Lower lobe of right lung (tissue), 2 donors: ENCODE data around the gene DMRT3. TPM values are rescaled to one million over a fixed set of nuclear protein-coding genes. Genes with fewer than 3 reads are reported as not detected.
"Not testable (repeated sequence)": the region's sequence is repeated elsewhere in the genome, so short reads cannot be mapped to it uniquely, and the experiment has no call there.

Experiments used
- ATAC-seq, 2 donors: fragments of 200-7000 bp; cut with Tn5 transposase; one replicate each; pipeline ENCODE4 v1.9.1; 2020 to 2022; ENCODE audit warnings: mild to moderate bottlenecking in 2 of 2, moderate library complexity in 2 of 2
- DNase-seq: peaks from one replicate; pipeline ENCODE4 v3.0.0-alpha.2; 2020
- H3K27ac ChIP-seq: fragments of 200-600 bp; one replicate; pipeline ENCODE4 v1.8.0; 2022
- H3K27me3 ChIP-seq: fragments of 200-600 bp; one replicate; pipeline ENCODE4 v1.8.0; 2022; ENCODE audit warnings: low read depth
- H3K36me3 ChIP-seq: fragments of 200-600 bp; one replicate; pipeline ENCODE4 v1.8.0; 2022; ENCODE audit warnings: mild to moderate bottlenecking
- H3K4me1 ChIP-seq: fragments of 200-600 bp; one replicate; pipeline ENCODE4 v1.8.0; 2022
- H3K4me3 ChIP-seq: fragments of 200-600 bp; one replicate; pipeline ENCODE4 v1.8.0; 2022; ENCODE audit warnings: mild to moderate bottlenecking
- H3K9me3 ChIP-seq: fragments of 200-600 bp; one replicate; pipeline ENCODE4 v1.8.0; 2022
- CTCF ChIP-seq: fragments of 200-600 bp; IDR thresholded peaks from one replicate; pipeline ENCODE4 v1.8.0; 2022; ENCODE audit warnings: antibody characterized with exemption, mild to moderate bottlenecking
- intact Hi-C: fragments of 100-400 bp; cut with DNase I; formaldehyde crosslinking; loops from one replicate; pipeline ENCODE4 v1.11.0; 2022
- total RNA-seq: library from RNA; stranded (reverse); fragmentation: NEBNext Ultra II Directional; extraction: Animal tissue kit (Norgen Biotek cat#: 25700); gene quantifications from one replicate; pipeline ENCODE4 v1.2.1, GENCODE V29; 2021
- donor health status: DM: no; HTN: yes; CAD: no; lungs with severe emphysema.

Gene DMRT3
- total RNA-seq, 1 donor from 2014 or later = 0.24 TPM

- intact Hi-C loops, DNase-seq: not testable (repeated sequence)
These were observed 22.1 kb downstream of the DMRT3 start for GRCh38 chr9:998299-999110.

GRCh38 chr9:1001838-1002237, 25.4 kb downstream of the DMRT3 start:
- intact Hi-C loops = no loop called here
- no peaks in the 10 kb centered on the region for H3K36me3 ChIP-seq
- ATAC-seq (no peak), DNase-seq (no peak)
- no peak for TF ChIP-seq CTCF
- H3K27me3 ChIP-seq = no peaks in the 10 kb centered on the region
- no peak overlapping the region for H3K27ac ChIP-seq
- H3K4me1 ChIP-seq = peaks cover 4% of the 10 kb centered on the region
- no peak overlapping the region for H3K4me3 ChIP-seq
- no peaks in the 10 kb centered on the region for H3K9me3 ChIP-seq

More at GRCh38 chr9:998299-999110, 22.1 kb downstream of the DMRT3 start:
- TF ChIP-seq CTCF = peak; percentile 28
- ATAC-seq = peak in 1 of 2 donors; percentile 25
- not testable (repeated sequence) for H3K27me3 ChIP-seq, H3K27ac ChIP-seq, H3K9me3 ChIP-seq, H3K4me1 ChIP-seq, H3K36me3 ChIP-seq, H3K4me3 ChIP-seq

- intact Hi-C loops = no loop called here
- Histone ChIP-seq H3K4me1 (peaks cover 4% of the 10 kb centered on the region), H3K27me3 (no peaks in the 10 kb centered on the region), H3K36me3 (no peaks in the 10 kb centered on the region), H3K9me3 (no peaks in the 10 kb centered on the region), H3K4me3 (no peak overlapping the region), H3K27ac (no peak overlapping the region)
- no peak for TF ChIP-seq CTCF
- ATAC-seq = no peak
- DNase-seq = no peak
These were observed 26.2 kb downstream of the DMRT3 start for GRCh38 chr9:1002678-1003077.

GRCh38 chr9:1005043-1005667, 28.7 kb downstream of the DMRT3 start:
- peak in 1 of 2 donors; percentile 54 for ATAC-seq
- Histone ChIP-seq H3K4me3 (no peak overlapping the region), H3K36me3 (no peaks in the 10 kb centered on the region), H3K27ac (no peak overlapping the region), H3K9me3 (no peaks in the 10 kb centered on the region), H3K27me3 (no peaks in the 10 kb centered on the region), H3K4me1 (peaks cover 7% of the 10 kb centered on the region)
- intact Hi-C loops = loop anchor here (5.0 kb wide), 1 partner anchor 113 kb away; no protein-coding TSS in a partner anchor
- TF ChIP-seq CTCF = peak; percentile 49
- no peak for DNase-seq

GRCh38 chr9:1007312-1007711, 30.9 kb downstream of the DMRT3 start:
- Histone ChIP-seq H3K27ac (no peak overlapping the region), H3K4me3 (no peak overlapping the region), H3K36me3 (no peaks in the 10 kb centered on the region), H3K27me3 (no peaks in the 10 kb centered on the region), H3K9me3 (no peaks in the 10 kb centered on the region), H3K4me1 (peaks cover 3% of the 10 kb centered on the region)
- TF ChIP-seq CTCF = no peak
- no peak for DNase-seq
- intact Hi-C loops = loop anchor here (5.0 kb wide), 1 partner anchor 115 kb away; no protein-coding TSS in a partner anchor
- ATAC-seq = peak; percentile 32 to 62
